ENCODE measurements around the gene CLTA. TPM values are rescaled to one million over a fixed set of nuclear protein-coding genes. Genes with fewer than 3 reads are reported as not detected.
A peak's percentile ranks its signal among the peaks of the same experiment; 100 is the strongest.

Gene CLTA
- total RNA-seq, 4 donors from 2014 or later, result 128 to 148 (median 130) TPM

DNA sequence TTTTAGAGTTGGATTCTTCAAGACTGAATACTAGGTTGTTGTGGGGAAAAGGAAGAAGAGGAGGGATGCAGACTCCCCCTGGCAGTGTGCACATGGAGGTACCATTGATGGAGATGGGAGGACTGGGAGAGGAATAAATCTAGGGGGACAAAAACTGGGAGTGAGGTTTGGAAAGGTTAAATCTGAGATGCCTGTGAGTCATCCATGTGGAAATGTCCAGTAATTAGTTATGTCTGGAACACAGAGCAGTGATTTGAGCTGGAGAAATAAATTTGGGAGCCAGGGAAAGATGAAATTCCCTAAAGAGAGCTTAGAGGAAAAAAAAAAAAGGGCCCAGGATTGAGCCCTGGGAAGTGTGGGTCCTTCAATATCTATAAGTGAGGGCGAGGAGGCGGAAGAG is 29.5 kb upstream of the CLTA start:
- H3K27ac ChIP-seq, result no peak overlapping the region
- H3K4me3 ChIP-seq, result no peak overlapping the region
- peaks cover 38% of the 10 kb centered on the region for H3K4me1 ChIP-seq

DNA sequence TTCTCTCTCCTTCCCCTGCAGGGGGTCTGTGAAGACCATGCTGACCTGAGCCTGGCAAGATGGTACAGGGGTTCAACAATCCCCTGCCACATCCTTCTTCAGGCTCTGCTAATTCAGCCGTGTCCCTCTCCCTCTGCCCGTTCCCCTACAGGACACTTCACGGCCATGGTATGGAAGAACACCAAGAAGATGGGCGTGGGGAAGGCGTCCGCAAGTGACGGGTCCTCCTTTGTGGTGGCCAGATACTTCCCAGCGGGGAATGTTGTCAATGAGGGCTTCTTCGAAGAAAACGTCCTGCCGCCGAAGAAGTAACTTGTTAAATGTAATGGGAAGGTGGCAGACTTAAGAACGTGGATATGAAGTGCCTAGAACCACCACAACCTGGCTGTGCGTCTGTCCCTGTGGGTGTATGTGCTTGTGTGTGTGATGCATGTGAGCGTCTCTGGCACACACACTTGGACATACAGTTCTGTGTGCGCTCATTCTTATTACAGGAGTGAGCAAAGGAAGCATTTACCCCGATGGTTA is 28.4 kb upstream of the CLTA start:
- Histone ChIP-seq H3K27ac (no peak overlapping the region), H3K9me3 (no peaks in the 10 kb centered on the region), H3K4me1 (peaks cover 47% of the 10 kb centered on the region), H3K36me3 (no peaks in the 10 kb centered on the region), H3K27me3 (no peaks in the 10 kb centered on the region), H3K4me3 (no peak overlapping the region)
- WGBS, result 89% methylated on average over 17 of the region's 17 CpGs
- TF ChIP-seq POLR2AphosphoS5 (IDR thresholded peaks at IDR 0.05) (no peak), EP300 (IDR thresholded peaks at IDR 0.05) (no peak), POLR2A (IDR thresholded peaks at IDR 0.05) (no peak)
- TF ChIP-seq, protein P1, sequence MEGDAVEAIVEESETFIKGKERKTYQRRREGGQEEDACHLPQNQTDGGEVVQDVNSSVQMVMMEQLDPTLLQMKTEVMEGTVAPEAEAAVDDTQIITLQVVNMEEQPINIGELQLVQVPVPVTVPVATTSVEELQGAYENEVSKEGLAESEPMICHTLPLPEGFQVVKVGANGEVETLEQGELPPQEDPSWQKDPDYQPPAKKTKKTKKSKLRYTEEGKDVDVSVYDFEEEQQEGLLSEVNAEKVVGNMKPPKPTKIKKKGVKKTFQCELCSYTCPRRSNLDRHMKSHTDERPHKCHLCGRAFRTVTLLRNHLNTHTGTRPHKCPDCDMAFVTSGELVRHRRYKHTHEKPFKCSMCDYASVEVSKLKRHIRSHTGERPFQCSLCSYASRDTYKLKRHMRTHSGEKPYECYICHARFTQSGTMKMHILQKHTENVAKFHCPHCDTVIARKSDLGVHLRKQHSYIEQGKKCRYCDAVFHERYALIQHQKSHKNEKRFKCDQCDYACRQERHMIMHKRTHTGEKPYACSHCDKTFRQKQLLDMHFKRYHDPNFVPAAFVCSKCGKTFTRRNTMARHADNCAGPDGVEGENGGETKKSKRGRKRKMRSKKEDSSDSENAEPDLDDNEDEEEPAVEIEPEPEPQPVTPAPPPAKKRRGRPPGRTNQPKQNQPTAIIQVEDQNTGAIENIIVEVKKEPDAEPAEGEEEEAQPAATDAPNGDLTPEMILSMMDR (IDR thresholded peaks at IDR 0.05), result no peak
- DNase-seq (ENCODE audit: low spot score in 2 of 2), result no peak

More for the DNA sequence above, 29.5 kb upstream of the CLTA start:
- Histone ChIP-seq H3K27me3 (no peaks in the 10 kb centered on the region), H3K9me3 (no peaks in the 10 kb centered on the region), H3K36me3 (no peaks in the 10 kb centered on the region)
- 61% methylated on average over 2 of the region's 2 CpGs for WGBS
- TF ChIP-seq POLR2AphosphoS5 (IDR thresholded peaks at IDR 0.05), result no peak
- DNase-seq (ENCODE audit: low spot score in 2 of 2), result no peak

DNA sequence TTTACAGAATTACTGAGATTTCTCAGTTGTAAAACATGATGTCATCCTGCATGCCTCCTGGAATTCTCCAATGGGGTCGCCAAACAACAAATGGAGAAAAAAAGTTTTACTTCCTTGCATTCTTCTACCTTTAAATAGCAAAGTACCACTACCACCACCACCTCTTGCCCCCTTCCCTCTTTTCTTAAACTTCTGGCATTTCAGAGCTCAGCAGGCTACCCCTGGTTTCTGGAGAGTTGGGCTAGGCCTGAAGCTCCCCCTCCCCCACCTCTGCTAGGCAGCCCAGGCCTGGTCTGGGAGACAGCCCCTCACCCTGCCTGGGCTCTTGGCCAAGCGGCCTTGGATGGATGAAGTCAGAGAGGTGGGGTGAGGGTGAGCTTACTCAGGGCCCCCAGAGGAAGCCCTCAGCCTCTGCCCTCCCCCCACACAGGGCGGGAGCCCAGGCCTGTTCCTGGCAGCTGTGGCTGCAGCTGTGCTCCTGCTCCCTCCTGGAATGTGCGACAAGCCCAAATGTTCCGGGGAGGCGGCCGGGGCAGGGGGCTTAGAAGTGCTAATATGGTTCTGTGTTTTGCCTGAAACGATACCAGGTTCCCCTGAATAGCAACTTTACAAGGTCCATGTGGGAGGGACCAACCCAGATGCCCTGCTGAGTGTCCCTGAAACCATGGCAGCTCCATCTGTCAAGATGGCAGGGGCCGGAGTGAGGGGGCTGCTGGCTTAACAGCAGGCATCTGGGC is 27.5 kb upstream of the CLTA start:
- TF ChIP-seq POLR2AphosphoS5 (IDR thresholded peaks at IDR 0.05), result no peak
- TF ChIP-seq, protein P1 (IDR thresholded peaks at IDR 0.05), result no peak
- Histone ChIP-seq H3K9me3 (no peaks in the 10 kb centered on the region), H3K4me1 (peaks cover 47% of the 10 kb centered on the region), H3K4me3 (no peak overlapping the region), H3K27me3 (no peaks in the 10 kb centered on the region), H3K36me3 (no peaks in the 10 kb centered on the region), H3K27ac (peak overlapping the region; percentile 70)
- 53% methylated on average over 5 of the region's 9 CpGs for WGBS
- no peak for DNase-seq (ENCODE audit: low spot score in 2 of 2)

DNA sequence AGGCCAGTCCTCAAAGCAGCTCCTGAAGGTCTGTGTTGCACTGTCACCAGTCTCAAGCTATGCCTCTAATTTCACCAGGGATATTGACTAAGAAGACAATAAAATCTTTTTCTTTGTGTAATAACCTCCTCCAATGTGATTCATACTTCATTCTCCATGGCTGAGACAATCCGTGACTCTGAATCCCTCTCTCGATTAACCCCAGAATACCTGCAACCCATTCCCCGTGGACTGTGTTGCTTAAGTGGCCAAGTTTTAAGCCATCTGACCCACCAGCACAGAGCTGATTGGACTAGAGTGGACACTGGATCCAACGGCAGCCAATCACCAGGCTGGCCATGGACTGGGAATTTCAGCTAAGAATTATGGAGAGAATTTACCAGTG is 26.9 kb upstream of the CLTA start:
- Histone ChIP-seq H3K27me3 (no peaks in the 10 kb centered on the region), H3K4me3 (no peak overlapping the region), H3K9me3 (no peaks in the 10 kb centered on the region), H3K36me3 (no peaks in the 10 kb centered on the region), H3K27ac (peak overlapping the region; percentile 70), H3K4me1 (peaks cover 47% of the 10 kb centered on the region)
- WGBS, result 59% methylated on average over 4 of the region's 4 CpGs
- TF ChIP-seq POLR2A (IDR thresholded peaks at IDR 0.05) (no peak), POLR2AphosphoS5 (IDR thresholded peaks at IDR 0.05) (no peak), EP300 (IDR thresholded peaks at IDR 0.05) (no peak)
- TF ChIP-seq, protein P1 (IDR thresholded peaks at IDR 0.05), result no peak
- DNase-seq (ENCODE audit: low spot score in 2 of 2), result no peak

DNA sequence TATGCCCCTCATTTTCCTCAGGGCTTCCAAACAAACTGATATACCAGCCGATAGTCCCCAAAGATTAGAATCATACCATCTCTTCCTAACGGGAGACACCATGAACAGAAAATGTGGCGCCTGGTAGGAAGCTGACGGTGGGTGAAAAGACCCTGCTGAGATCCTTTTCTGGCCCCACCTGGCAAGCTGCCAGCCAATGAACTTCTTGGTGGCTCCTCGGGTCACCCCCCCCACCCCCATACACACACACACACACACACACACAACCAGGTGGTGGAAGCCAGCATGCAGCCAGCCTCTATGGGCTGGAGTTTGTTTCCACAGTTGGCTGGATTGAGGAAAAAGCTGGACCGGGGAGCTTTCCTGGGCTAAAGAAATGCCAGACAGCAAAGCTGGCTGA is 26.3 kb upstream of the CLTA start:
- DNase-seq (ENCODE audit: low spot score in 2 of 2), result no peak
- TF ChIP-seq POLR2AphosphoS5 (IDR thresholded peaks at IDR 0.05) (no peak), EP300 (IDR thresholded peaks at IDR 0.05) (no peak), POLR2A (IDR thresholded peaks at IDR 0.05) (no peak)
- TF ChIP-seq, protein P1 (IDR thresholded peaks at IDR 0.05), result no peak
- H3K9me3 ChIP-seq, result no peaks in the 10 kb centered on the region
- no peaks in the 10 kb centered on the region for H3K36me3 ChIP-seq
- H3K4me1 ChIP-seq, result peaks cover 44% of the 10 kb centered on the region
- no peaks in the 10 kb centered on the region for H3K27me3 ChIP-seq
- peak overlapping the region; percentile 48 for H3K27ac ChIP-seq
- whole genome bisulfite sequencing, result 90% methylated on average over 5 of the region's 6 CpGs
- no peak overlapping the region for H3K4me3 ChIP-seq
